ENCODE data around the gene NPAS3.

NPAS3 gene

DNA sequence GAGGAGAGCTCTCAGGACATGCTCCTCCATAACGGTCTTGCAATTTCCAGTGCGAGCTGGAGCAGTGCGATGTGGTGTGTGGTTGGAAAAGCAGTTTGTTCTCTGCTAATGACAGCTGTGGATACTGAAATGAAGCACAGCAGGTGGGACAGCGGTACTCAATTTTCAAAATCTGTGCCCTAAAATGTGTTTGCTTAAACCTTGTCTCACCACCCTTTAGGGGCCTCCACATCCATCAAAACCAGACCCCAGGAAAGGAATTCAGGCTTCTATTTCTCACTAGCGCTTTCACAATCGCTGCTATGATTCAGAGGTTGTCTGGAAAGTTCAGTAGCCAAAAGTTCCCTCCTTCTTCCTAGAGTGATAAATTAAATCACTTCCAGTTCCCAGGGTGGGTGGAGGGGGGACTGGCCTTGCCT, 571.4 kb downstream of the NPAS3 start:
- no peak for TF ChIP-seq EZH2 (optimal IDR thresholded peaks at IDR 0.05; ENCODE audit: low read depth, low read length)
- TF ChIP-seq, protein P1, sequence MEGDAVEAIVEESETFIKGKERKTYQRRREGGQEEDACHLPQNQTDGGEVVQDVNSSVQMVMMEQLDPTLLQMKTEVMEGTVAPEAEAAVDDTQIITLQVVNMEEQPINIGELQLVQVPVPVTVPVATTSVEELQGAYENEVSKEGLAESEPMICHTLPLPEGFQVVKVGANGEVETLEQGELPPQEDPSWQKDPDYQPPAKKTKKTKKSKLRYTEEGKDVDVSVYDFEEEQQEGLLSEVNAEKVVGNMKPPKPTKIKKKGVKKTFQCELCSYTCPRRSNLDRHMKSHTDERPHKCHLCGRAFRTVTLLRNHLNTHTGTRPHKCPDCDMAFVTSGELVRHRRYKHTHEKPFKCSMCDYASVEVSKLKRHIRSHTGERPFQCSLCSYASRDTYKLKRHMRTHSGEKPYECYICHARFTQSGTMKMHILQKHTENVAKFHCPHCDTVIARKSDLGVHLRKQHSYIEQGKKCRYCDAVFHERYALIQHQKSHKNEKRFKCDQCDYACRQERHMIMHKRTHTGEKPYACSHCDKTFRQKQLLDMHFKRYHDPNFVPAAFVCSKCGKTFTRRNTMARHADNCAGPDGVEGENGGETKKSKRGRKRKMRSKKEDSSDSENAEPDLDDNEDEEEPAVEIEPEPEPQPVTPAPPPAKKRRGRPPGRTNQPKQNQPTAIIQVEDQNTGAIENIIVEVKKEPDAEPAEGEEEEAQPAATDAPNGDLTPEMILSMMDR (IDR thresholded peaks at IDR 0.05; ENCODE audit: low read length), result no peak
- no peak for TF ChIP-seq EZH2phosphoT487 (IDR thresholded peaks at IDR 0.05; ENCODE audit: low read length)
- H3K9me3 ChIP-seq (replicated peaks; ENCODE audit: insufficient read depth, low read length), result no peaks in the 10 kb centered on the region

DNA sequence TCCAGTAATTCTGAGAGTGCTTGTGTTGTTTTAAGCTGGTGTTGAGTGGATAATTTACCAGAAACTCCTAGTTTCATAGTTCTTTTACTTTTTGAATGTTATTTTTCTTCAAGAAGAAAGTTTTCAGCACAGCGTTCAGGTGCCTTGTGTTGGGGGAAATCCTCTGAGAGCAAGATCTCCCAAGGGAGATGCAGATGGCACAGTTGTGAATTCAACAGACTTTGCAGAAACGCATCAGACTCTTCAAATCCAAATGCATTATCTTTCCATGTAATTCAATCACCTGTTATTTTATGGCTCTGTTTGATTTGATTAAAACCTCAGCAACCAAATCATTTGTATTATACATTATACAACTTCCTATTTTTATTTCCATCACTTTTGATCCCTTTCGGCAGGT, 572.3 kb downstream of the NPAS3 start:
- Histone ChIP-seq H3K4me1 (ENCODE audit: low read length) (no peaks in the 10 kb centered on the region), H2AFZ (ENCODE audit: low read length) (no peak overlapping the region), H4K20me1 (ENCODE audit: insufficient read depth, low read length) (no peaks in the 10 kb centered on the region), H3F3A (ENCODE audit: insufficient read depth, low read length) (no peaks in the 10 kb centered on the region), H3K27ac (ENCODE audit: low read length) (no peak overlapping the region), H3K4me3 (ENCODE audit: low read length) (no peak overlapping the region), H3K27me3 (replicated peaks; ENCODE audit: insufficient read depth, low read length) (no peaks in the 10 kb centered on the region), H3K9me3 (replicated peaks; ENCODE audit: insufficient read depth, low read length) (no peaks in the 10 kb centered on the region), H3K9ac (ENCODE audit: low read length) (no peak overlapping the region), H3K36me3 (replicated peaks; ENCODE audit: insufficient read depth, low read length) (no peaks in the 10 kb centered on the region), H3K79me2 (ENCODE audit: low read length) (no peaks in the 10 kb centered on the region), H3K9me2 (replicated peaks; ENCODE audit: insufficient read depth, low read length) (no peaks in the 10 kb centered on the region), H3K4me2 (ENCODE audit: low read depth, low read length) (no peak overlapping the region)
- no peak for DNase-seq
- no peak for TF ChIP-seq EZH2phosphoT487 (IDR thresholded peaks at IDR 0.05; ENCODE audit: low read length)
- TF ChIP-seq, protein P1 (IDR thresholded peaks at IDR 0.05; ENCODE audit: low read length), result no peak
- no peak for TF ChIP-seq EZH2 (optimal IDR thresholded peaks at IDR 0.05; ENCODE audit: low read depth, low read length)

More for the DNA sequence above, 571.4 kb downstream of the NPAS3 start:
- H3K4me2 ChIP-seq (ENCODE audit: low read depth, low read length), result no peak overlapping the region
- no peaks in the 10 kb centered on the region for H4K20me1 ChIP-seq (ENCODE audit: insufficient read depth, low read length)
- H3K9me2 ChIP-seq (replicated peaks; ENCODE audit: insufficient read depth, low read length), result no peaks in the 10 kb centered on the region
- H3K79me2 ChIP-seq (ENCODE audit: low read length), result no peaks in the 10 kb centered on the region
- DNase-seq, result no peak
- H3F3A ChIP-seq (ENCODE audit: insufficient read depth, low read length), result no peaks in the 10 kb centered on the region
- H3K4me3 ChIP-seq (ENCODE audit: low read length), result no peak overlapping the region
- no peak overlapping the region for H3K27ac ChIP-seq (ENCODE audit: low read length)
- no peaks in the 10 kb centered on the region for H3K36me3 ChIP-seq (replicated peaks; ENCODE audit: insufficient read depth, low read length)
- no peak overlapping the region for H2AFZ ChIP-seq (ENCODE audit: low read length)
- H3K4me1 ChIP-seq (ENCODE audit: low read length), result no peaks in the 10 kb centered on the region
- H3K27me3 ChIP-seq (replicated peaks; ENCODE audit: insufficient read depth, low read length), result no peaks in the 10 kb centered on the region
- H3K9ac ChIP-seq (ENCODE audit: low read length), result no peak overlapping the region

DNA sequence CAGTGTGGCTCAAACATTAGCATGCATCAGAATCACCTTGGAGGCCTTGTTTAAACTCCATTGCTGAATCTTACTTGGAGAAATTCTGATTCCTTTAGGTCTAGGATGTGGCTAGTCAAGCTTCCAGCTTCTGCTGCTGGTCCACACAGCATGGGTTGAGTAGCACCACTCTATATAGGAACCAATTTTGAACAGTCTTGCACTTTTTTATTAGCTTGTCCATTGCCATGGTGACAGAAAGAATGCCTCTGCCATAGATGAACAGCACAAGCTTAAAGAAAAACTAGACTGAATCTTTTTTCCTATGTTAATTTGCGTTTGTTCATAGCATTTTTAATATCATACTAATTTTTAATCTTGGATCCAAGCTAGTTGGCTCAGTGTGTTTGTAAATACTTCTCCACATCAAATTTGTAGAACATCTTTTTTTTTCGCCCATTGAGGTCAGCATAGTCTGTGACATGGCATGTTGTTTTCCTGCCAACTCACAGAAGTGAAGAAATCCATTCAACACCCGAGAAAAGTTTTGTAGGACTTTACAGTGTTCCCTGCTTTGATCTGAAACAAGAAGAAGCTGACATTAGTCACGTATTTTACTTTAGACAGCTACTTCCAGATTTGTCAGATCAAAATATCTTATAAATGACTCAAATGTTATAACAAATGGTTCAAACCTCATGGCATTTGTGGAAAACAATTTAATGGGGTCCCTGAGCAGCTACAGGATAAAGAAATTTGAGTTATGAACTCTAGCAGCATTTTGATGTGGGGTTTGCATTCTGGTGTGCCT, 573.4 kb downstream of the NPAS3 start:
- Histone ChIP-seq H3K27me3 (replicated peaks; ENCODE audit: insufficient read depth, low read length) (no peaks in the 10 kb centered on the region), H3K27ac (ENCODE audit: low read length) (no peak overlapping the region), H3K79me2 (ENCODE audit: low read length) (no peaks in the 10 kb centered on the region), H3K4me1 (ENCODE audit: low read length) (no peaks in the 10 kb centered on the region), H3K9ac (ENCODE audit: low read length) (no peak overlapping the region), H3K4me2 (ENCODE audit: low read depth, low read length) (no peak overlapping the region), H3K9me3 (replicated peaks; ENCODE audit: insufficient read depth, low read length) (no peaks in the 10 kb centered on the region), H3K36me3 (replicated peaks; ENCODE audit: insufficient read depth, low read length) (no peaks in the 10 kb centered on the region), H3K4me3 (ENCODE audit: low read length) (no peak overlapping the region), H3K9me2 (replicated peaks; ENCODE audit: insufficient read depth, low read length) (no peaks in the 10 kb centered on the region), H2AFZ (ENCODE audit: low read length) (no peak overlapping the region), H3F3A (ENCODE audit: insufficient read depth, low read length) (no peaks in the 10 kb centered on the region), H4K20me1 (ENCODE audit: insufficient read depth, low read length) (no peaks in the 10 kb centered on the region)
- no peak for DNase-seq
- no peak for TF ChIP-seq EZH2 (optimal IDR thresholded peaks at IDR 0.05; ENCODE audit: low read depth, low read length)
- TF ChIP-seq, protein P1 (IDR thresholded peaks at IDR 0.05; ENCODE audit: low read length), result no peak
- TF ChIP-seq EZH2phosphoT487 (IDR thresholded peaks at IDR 0.05; ENCODE audit: low read length), result no peak
